WTC11 (cell line): ENCODE measurements around the gene PPARA. TPM values are rescaled to one million over a fixed set of nuclear protein-coding genes. Genes with fewer than 3 reads are reported as not detected.

Source experiments
- ATAC-seq: fragments of 200-7000 bp; cut with Tn5 transposase; 2 replicates; pipeline ENCODE4 v1.10.0; 2021; ENCODE audit warnings: mild to moderate bottlenecking, moderate library complexity
- CTCF ChIA-PET: fragments of 300-600 bp; sonication (Branson Sonifier 250); formaldehyde crosslinking; loops from one replicate; lab custom pipeline; 2021; ENCODE audit warnings: antibody characterized with exemption; lab: Charles Lee
- POLR2A ChIA-PET: fragments of 350-600 bp; sonication (Branson Sonifier 250); formaldehyde crosslinking; loops from one replicate; lab custom pipeline; 2021; ENCODE audit warnings: antibody characterized with exemption; lab: Charles Lee
- DNase-seq: peaks from one replicate; pipeline ENCODE4 v3.0.0; 2021; ENCODE audit warnings: low spot score
- H3K27ac Mint-ChIP-seq: 2 replicates; pipeline ENCODE4 v1.8.0; 2021; ENCODE audit warnings: mixed read lengths
- H3K27me3 Mint-ChIP-seq: 2 replicates; pipeline ENCODE4 v1.8.0; 2021; ENCODE audit warnings: low read depth, mild to moderate bottlenecking, moderate library complexity, mixed read lengths
- H3K36me3 Mint-ChIP-seq: 2 replicates; pipeline ENCODE4 v1.8.0; 2021; ENCODE audit warnings: mixed read lengths
- H3K4me1 Mint-ChIP-seq: 2 replicates; pipeline ENCODE4 v1.8.0; 2022; ENCODE audit warnings: mixed read lengths
- H3K4me3 Mint-ChIP-seq: 2 replicates; pipeline ENCODE4 v1.8.0; 2021; ENCODE audit warnings: mild to moderate bottlenecking, moderate library complexity, mixed read lengths
- H3K9me3 Mint-ChIP-seq: 2 replicates; pipeline ENCODE4 v1.8.0; 2021; ENCODE audit warnings: mixed read lengths
- ATF2 ChIP-seq: sonication (generic); formaldehyde crosslinking; IDR thresholded peaks from 2 replicates; pipeline ENCODE4 v1.8.1; 2022; ENCODE audit warnings: low read depth, missing genetic modification reagents, borderline replicate concordance
- EMX1 ChIP-seq: fragments of 250-450 bp; sonication (Bioruptor Pico); IDR thresholded peaks from 2 replicates; pipeline ENCODE4 v1.8.0; 2021; ENCODE audit warnings: mild to moderate bottlenecking
- HMGXB4 ChIP-seq: sonication (generic); formaldehyde crosslinking; IDR thresholded peaks from 2 replicates; pipeline ENCODE4 v1.8.1; 2023; ENCODE audit warnings: mild to moderate bottlenecking, moderate library complexity, missing genetic modification reagents
- JUN ChIP-seq: sonication (generic); formaldehyde crosslinking; IDR thresholded peaks from 2 replicates; pipeline ENCODE4 v1.8.0; 2023; ENCODE audit warnings: mild to moderate bottlenecking, missing genetic modification reagents
- MYBL2 ChIP-seq: sonication (generic); formaldehyde crosslinking; IDR thresholded peaks from 2 replicates; pipeline ENCODE4 v1.8.1; 2023; ENCODE audit warnings: mild to moderate bottlenecking, moderate library complexity, missing genetic modification reagents
- NR1H2 ChIP-seq: sonication (generic); formaldehyde crosslinking; IDR thresholded peaks from 2 replicates; pipeline ENCODE4 v1.9.0; 2021; ENCODE audit warnings: mild to moderate bottlenecking, moderate library complexity, missing genetic modification reagents
- NR2C2 ChIP-seq: sonication (generic); formaldehyde crosslinking; IDR thresholded peaks from 2 replicates; pipeline ENCODE4 v1.8.0; 2022; ENCODE audit warnings: mild to moderate bottlenecking, missing genetic modification reagents
- NR3C1 ChIP-seq: sonication (generic); formaldehyde crosslinking; conservative IDR thresholded peaks from 2 replicates; pipeline ENCODE4 v1.8.1; 2023; ENCODE audit warnings: low read depth, mild to moderate bottlenecking, missing genetic modification reagents
- TCF7 ChIP-seq: sonication (generic); formaldehyde crosslinking; IDR thresholded peaks from 2 replicates; pipeline ENCODE4 v1.8.0; 2022; ENCODE audit warnings: mild to moderate bottlenecking, low read depth, missing genetic modification reagents, moderate library complexity
- TEAD4 ChIP-seq: sonication (generic); formaldehyde crosslinking; IDR thresholded peaks from 2 replicates; pipeline ENCODE4 v1.8.0; 2022; ENCODE audit warnings: mild to moderate bottlenecking, missing genetic modification reagents
- ZNF219 ChIP-seq: sonication (generic); formaldehyde crosslinking; IDR thresholded peaks from 2 replicates; pipeline ENCODE4 v1.8.0; 2023; ENCODE audit warnings: missing genetic modification reagents, mild to moderate bottlenecking, borderline replicate concordance
- ZNF232 ChIP-seq: sonication (generic); formaldehyde crosslinking; IDR thresholded peaks from 2 replicates; pipeline ENCODE4 v1.8.0; 2022; ENCODE audit warnings: mild to moderate bottlenecking, missing genetic modification reagents
- ZNF263 ChIP-seq: sonication (generic); formaldehyde crosslinking; IDR thresholded peaks from 2 replicates; pipeline ENCODE4 v1.8.1; 2022; ENCODE audit warnings: low read depth, mild to moderate bottlenecking, moderate library complexity, missing genetic modification reagents
- ZNF317 ChIP-seq: sonication (generic); formaldehyde crosslinking; IDR thresholded peaks from 2 replicates; pipeline ENCODE4 v1.8.1; 2023; ENCODE audit warnings: low read depth, mild to moderate bottlenecking, moderate library complexity, missing genetic modification reagents, borderline replicate concordance
- total RNA-seq: library from RNA; stranded (reverse); gene quantifications from 3 replicates; pipeline ENCODE4 v1.2.3, GENCODE V29; 2021
- TF ChIP-seq, protein P1 (sequence below): sonication (generic); formaldehyde crosslinking; IDR thresholded peaks from 2 replicates; pipeline ENCODE4 v1.8.1; 2023; ENCODE audit warnings: mild to moderate bottlenecking, missing genetic modification reagents, borderline replicate concordance
- TF ChIP-seq, protein P2 (sequence below): fragments of 250-450 bp; sonication (Bioruptor Pico); IDR thresholded peaks from 2 replicates; pipeline ENCODE4 v1.8.0; 2021; ENCODE audit warnings: mild to moderate bottlenecking
- TF ChIP-seq, protein P3 (sequence below): sonication (generic); formaldehyde crosslinking; conservative IDR thresholded peaks from 2 replicates; pipeline ENCODE4 v1.8.1; 2022; ENCODE audit warnings: mild to moderate bottlenecking, missing genetic modification reagents

PPARA gene
- total RNA-seq, 1 experiment from 2014 or later: 9.3 TPM

DNA sequence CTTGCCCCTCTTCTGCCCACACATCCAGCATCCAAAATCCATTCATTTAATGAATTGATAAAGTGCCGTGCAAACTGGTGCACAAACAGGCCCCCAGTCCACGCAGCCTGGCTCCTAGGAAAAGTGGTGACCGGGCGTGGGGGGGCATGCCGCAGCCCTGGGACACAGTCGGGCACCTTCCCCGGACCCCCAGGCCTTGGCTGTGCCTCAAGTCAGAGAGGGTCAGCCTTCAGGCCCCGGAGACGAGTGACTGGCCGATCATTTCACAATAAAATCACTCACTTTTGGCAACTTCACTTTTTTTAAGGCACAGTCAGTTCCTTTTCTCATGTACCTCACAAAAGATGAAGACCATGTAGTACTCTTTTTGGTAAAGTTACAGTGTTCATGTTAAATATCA is 91.8 kb downstream of the PPARA start (continued):
- no peak for TF ChIP-seq HMGXB4

GRCh38 chr22:46244771-46245170 is 94.4 kb downstream of the PPARA start:
- no peaks in the 10 kb centered on the region for H3K9me3 Mint-ChIP-seq
- H3K27me3 Mint-ChIP-seq: no peaks in the 10 kb centered on the region
- H3K4me1 Mint-ChIP-seq: peaks cover 3% of the 10 kb centered on the region; the same call in 1 of the 2 replicates
- DNase-seq (no peak), ATAC-seq (no peak)
- no peak overlapping the region for H3K27ac Mint-ChIP-seq
- POLR2A ChIA-PET: interaction anchor here (0.6 kb wide), 1 partner anchor 27 kb away, joined by 5 read pairs; no protein-coding TSS in a partner anchor
- CTCF ChIA-PET: interaction anchor here (0.6 to 2.4 kb wide), 2 partner anchors 18 to 319 kb away, joined by 3 to 7 read pairs; partner anchors contain the start of gene PKDREJ
- no peak overlapping the region for H3K4me3 Mint-ChIP-seq
- TF ChIP-seq NR2C2 (no peak), TEAD4 (CRISPR knock-in tag) (no peak), JUN (no peak), ZNF317 (CRISPR knock-in tag) (no peak), NR3C1 (CRISPR knock-in tag) (no peak), TCF7 (CRISPR knock-in tag) (no peak), NR1H2 (CRISPR knock-in tag) (no peak), MYBL2 (CRISPR knock-in tag) (no peak), ZNF219 (CRISPR knock-in tag) (no peak), ATF2 (CRISPR knock-in tag) (no peak), EMX1 (CRISPR knock-in tag) (no peak), ZNF263 (no peak), ZNF232 (CRISPR knock-in tag) (no peak)
- TF ChIP-seq, protein P1, sequence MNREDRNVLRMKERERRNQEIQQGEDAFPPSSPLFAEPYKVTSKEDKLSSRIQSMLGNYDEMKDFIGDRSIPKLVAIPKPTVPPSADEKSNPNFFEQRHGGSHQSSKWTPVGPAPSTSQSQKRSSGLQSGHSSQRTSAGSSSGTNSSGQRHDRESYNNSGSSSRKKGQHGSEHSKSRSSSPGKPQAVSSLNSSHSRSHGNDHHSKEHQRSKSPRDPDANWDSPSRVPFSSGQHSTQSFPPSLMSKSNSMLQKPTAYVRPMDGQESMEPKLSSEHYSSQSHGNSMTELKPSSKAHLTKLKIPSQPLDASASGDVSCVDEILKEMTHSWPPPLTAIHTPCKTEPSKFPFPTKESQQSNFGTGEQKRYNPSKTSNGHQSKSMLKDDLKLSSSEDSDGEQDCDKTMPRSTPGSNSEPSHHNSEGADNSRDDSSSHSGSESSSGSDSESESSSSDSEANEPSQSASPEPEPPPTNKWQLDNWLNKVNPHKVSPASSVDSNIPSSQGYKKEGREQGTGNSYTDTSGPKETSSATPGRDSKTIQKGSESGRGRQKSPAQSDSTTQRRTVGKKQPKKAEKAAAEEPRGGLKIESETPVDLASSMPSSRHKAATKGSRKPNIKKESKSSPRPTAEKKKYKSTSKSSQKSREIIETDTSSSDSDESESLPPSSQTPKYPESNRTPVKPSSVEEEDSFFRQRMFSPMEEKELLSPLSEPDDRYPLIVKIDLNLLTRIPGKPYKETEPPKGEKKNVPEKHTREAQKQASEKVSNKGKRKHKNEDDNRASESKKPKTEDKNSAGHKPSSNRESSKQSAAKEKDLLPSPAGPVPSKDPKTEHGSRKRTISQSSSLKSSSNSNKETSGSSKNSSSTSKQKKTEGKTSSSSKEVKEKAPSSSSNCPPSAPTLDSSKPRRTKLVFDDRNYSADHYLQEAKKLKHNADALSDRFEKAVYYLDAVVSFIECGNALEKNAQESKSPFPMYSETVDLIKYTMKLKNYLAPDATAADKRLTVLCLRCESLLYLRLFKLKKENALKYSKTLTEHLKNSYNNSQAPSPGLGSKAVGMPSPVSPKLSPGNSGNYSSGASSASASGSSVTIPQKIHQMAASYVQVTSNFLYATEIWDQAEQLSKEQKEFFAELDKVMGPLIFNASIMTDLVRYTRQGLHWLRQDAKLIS: no peak
- TF ChIP-seq, protein P2, sequence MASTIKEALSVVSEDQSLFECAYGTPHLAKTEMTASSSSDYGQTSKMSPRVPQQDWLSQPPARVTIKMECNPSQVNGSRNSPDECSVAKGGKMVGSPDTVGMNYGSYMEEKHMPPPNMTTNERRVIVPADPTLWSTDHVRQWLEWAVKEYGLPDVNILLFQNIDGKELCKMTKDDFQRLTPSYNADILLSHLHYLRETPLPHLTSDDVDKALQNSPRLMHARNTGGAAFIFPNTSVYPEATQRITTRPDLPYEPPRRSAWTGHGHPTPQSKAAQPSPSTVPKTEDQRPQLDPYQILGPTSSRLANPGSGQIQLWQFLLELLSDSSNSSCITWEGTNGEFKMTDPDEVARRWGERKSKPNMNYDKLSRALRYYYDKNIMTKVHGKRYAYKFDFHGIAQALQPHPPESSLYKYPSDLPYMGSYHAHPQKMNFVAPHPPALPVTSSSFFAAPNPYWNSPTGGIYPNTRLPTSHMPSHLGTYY (CRISPR knock-in tag): no peak
- TF ChIP-seq, protein P3, sequence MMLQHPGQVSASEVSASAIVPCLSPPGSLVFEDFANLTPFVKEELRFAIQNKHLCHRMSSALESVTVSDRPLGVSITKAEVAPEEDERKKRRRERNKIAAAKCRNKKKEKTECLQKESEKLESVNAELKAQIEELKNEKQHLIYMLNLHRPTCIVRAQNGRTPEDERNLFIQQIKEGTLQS (CRISPR knock-in tag): no peak
- H3K36me3 Mint-ChIP-seq: peaks cover 4% of the 10 kb centered on the region; the same call in 1 of the 2 replicates
